Renal cortex interstitium (tissue), 15 donors: Measurements from ENCODE around the gene STRN4. TPM values are rescaled to one million over a fixed set of nuclear protein-coding genes. Genes with fewer than 3 reads are reported as not detected.
A peak's percentile ranks its signal among the peaks of the same experiment; 100 is the strongest.

Experiments
- DNase-seq, 11 donors: peaks; one replicate each; pipeline ENCODE4 v3.0.0-alpha.2; 2013; ENCODE audit warnings: low read depth in 9 of 11, low spot score in 4 of 11; ENCODE audit errors: extremely low read depth in 1 of 11
- long read RNA-seq, 16 experiments: transcript quantifications; one replicate each; lab custom pipeline, GENCODE V29; 2026
- polyA plus RNA-seq, 3 donors: library from polyadenylated mRNA; unstranded; fragments of 120-200 nt; gene quantifications; one replicate each; pipeline ENCODE4 v1.2.1, GENCODE V29; 2013; ENCODE audit not compliant: insufficient read length in 3 of 3

STRN4 gene, protein sequence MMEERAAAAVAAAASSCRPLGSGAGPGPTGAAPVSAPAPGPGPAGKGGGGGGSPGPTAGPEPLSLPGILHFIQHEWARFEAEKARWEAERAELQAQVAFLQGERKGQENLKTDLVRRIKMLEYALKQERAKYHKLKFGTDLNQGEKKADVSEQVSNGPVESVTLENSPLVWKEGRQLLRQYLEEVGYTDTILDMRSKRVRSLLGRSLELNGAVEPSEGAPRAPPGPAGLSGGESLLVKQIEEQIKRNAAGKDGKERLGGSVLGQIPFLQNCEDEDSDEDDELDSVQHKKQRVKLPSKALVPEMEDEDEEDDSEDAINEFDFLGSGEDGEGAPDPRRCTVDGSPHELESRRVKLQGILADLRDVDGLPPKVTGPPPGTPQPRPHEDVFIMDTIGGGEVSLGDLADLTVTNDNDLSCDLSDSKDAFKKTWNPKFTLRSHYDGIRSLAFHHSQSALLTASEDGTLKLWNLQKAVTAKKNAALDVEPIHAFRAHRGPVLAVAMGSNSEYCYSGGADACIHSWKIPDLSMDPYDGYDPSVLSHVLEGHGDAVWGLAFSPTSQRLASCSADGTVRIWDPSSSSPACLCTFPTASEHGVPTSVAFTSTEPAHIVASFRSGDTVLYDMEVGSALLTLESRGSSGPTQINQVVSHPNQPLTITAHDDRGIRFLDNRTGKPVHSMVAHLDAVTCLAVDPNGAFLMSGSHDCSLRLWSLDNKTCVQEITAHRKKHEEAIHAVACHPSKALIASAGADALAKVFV
- 10 to 100 TPM; 65.0 to 94.2 (median 91.3) TPM for polyA plus RNA-seq
- long read RNA-seq, donor 1, transcript STRN4-222 (1 exons, 2,240 nt), result major isoform, 25 of 33 reads
- long read RNA-seq, donor 1, partial matches to known transcripts, result 0 of 33 reads
- long read RNA-seq, donor 1, other reads (novel, unspliced or antisense), result 0 of 33 reads
- long read RNA-seq, donor 2, transcript STRN4-222 (1 exons, 2,240 nt), result major isoform, 26 of 38 reads
- long read RNA-seq, donor 2, transcript STRN4-201 (18 exons, 3,210 nt), result minor isoform, 8 of 38 reads
- long read RNA-seq, donor 2, partial matches to known transcripts, result 0 of 38 reads
- long read RNA-seq, donor 2, other reads (novel, unspliced or antisense), result 0 of 38 reads
- long read RNA-seq, donor 3, transcript STRN4-222 (1 exons, 2,240 nt), result major isoform, 25 of 51 reads
- long read RNA-seq, donor 3, transcript STRN4-201 (18 exons, 3,210 nt), result minor isoform, 8 of 51 reads
- long read RNA-seq, donor 3, partial matches to known transcripts, result 12 of 51 reads
- long read RNA-seq, donor 3, other reads (novel, unspliced or antisense), result 0 of 51 reads
- long read RNA-seq, donor 4, transcript STRN4-222 (1 exons, 2,240 nt), result major isoform, 15 of 25 reads
- long read RNA-seq, donor 4, transcript STRN4-201 (18 exons, 3,210 nt), result minor isoform, 8 of 25 reads
- long read RNA-seq, donor 4, partial matches to known transcripts, result 0 of 25 reads
- long read RNA-seq, donor 4, other reads (novel, unspliced or antisense), result 0 of 25 reads
- long read RNA-seq, donor 5, transcript STRN4-201 (18 exons, 3,210 nt), result minor isoform, 13 of 74 reads
- long read RNA-seq, donor 5, transcript STRN4-222 (1 exons, 2,240 nt), result major isoform, 25 of 74 reads
- long read RNA-seq, donor 5, partial matches to known transcripts, result 28 of 74 reads
- long read RNA-seq, donor 5, other reads (novel, unspliced or antisense), result 0 of 74 reads
- long read RNA-seq, donor 6, transcript STRN4-222 (1 exons, 2,240 nt), result major isoform, 29 of 42 reads
- long read RNA-seq, donor 6, partial matches to known transcripts, result 5 of 42 reads
- long read RNA-seq, donor 6, other reads (novel, unspliced or antisense), result 0 of 42 reads
- long read RNA-seq, donor 7, transcript STRN4-222 (1 exons, 2,240 nt), result major isoform, 18 of 33 reads
- long read RNA-seq, donor 7, partial matches to known transcripts, result 11 of 33 reads
- long read RNA-seq, donor 7, other reads (novel, unspliced or antisense), result 0 of 33 reads
- long read RNA-seq, donor 8, transcript STRN4-222 (1 exons, 2,240 nt), result major isoform, 43 of 80 reads
- long read RNA-seq, donor 8, transcript STRN4-201 (18 exons, 3,210 nt), result minor isoform, 13 of 80 reads
- long read RNA-seq, donor 8, partial matches to known transcripts, result 19 of 80 reads
- long read RNA-seq, donor 8, other reads (novel, unspliced or antisense), result 0 of 80 reads
- long read RNA-seq, donor 9, transcript STRN4-222 (1 exons, 2,240 nt), result major isoform, 23 of 36 reads
- long read RNA-seq, donor 9, partial matches to known transcripts, result 10 of 36 reads
- long read RNA-seq, donor 9, other reads (novel, unspliced or antisense), result 0 of 36 reads
- long read RNA-seq, donor 10, transcript STRN4-201 (18 exons, 3,210 nt), result minor isoform, 6 of 38 reads
- long read RNA-seq, donor 10, transcript STRN4-222 (1 exons, 2,240 nt), result major isoform, 26 of 38 reads
- long read RNA-seq, donor 10, partial matches to known transcripts, result 6 of 38 reads
- long read RNA-seq, donor 10, other reads (novel, unspliced or antisense), result 0 of 38 reads
- long read RNA-seq, donor 11, transcript STRN4-222 (1 exons, 2,240 nt), result minor isoform, 9 of 25 reads
- long read RNA-seq, donor 11, transcript STRN4-201 (18 exons, 3,210 nt), result major isoform, 12 of 25 reads
- long read RNA-seq, donor 11, partial matches to known transcripts, result 0 of 25 reads
- long read RNA-seq, donor 11, other reads (novel, unspliced or antisense), result 0 of 25 reads
- long read RNA-seq, donor 12, transcript STRN4-222 (1 exons, 2,240 nt), result major isoform, 14 of 20 reads
- long read RNA-seq, donor 12, partial matches to known transcripts, result 0 of 20 reads
- long read RNA-seq, donor 12, other reads (novel, unspliced or antisense), result 0 of 20 reads
- long read RNA-seq, donor 13, transcript STRN4-222 (1 exons, 2,240 nt), result major isoform, 76 of 135 reads
- long read RNA-seq, donor 13, transcript STRN4-202 (18 exons, 3,628 nt), result minor isoform, 5 of 135 reads
- long read RNA-seq, donor 13, partial matches to known transcripts, result 46 of 135 reads
- long read RNA-seq, donor 13, other reads (novel, unspliced or antisense), result 0 of 135 reads
- long read RNA-seq, donor 14, transcript STRN4-222 (1 exons, 2,240 nt), result major isoform, 10 of 23 reads
- long read RNA-seq, donor 14, partial matches to known transcripts, result 5 of 23 reads
- long read RNA-seq, donor 14, other reads (novel, unspliced or antisense), result 0 of 23 reads
- long read RNA-seq, donor 15, transcript STRN4-222 (1 exons, 2,240 nt), result major isoform, 11 of 15 reads
- long read RNA-seq, donor 15, partial matches to known transcripts, result 0 of 15 reads
- long read RNA-seq, donor 15, other reads (novel, unspliced or antisense), result 0 of 15 reads
- long read RNA-seq, donor 16, transcript STRN4-201 (18 exons, 3,210 nt), result minor isoform, 25 of 136 reads
- long read RNA-seq, donor 16, transcript STRN4-222 (1 exons, 2,240 nt), result major isoform, 37 of 136 reads
- long read RNA-seq, donor 16, transcript STRN4-202 (18 exons, 3,628 nt), result minor isoform, 9 of 136 reads
- long read RNA-seq, donor 16, partial matches to known transcripts, result 60 of 136 reads
- long read RNA-seq, donor 16, other reads (novel, unspliced or antisense), result 0 of 136 reads

DNA sequence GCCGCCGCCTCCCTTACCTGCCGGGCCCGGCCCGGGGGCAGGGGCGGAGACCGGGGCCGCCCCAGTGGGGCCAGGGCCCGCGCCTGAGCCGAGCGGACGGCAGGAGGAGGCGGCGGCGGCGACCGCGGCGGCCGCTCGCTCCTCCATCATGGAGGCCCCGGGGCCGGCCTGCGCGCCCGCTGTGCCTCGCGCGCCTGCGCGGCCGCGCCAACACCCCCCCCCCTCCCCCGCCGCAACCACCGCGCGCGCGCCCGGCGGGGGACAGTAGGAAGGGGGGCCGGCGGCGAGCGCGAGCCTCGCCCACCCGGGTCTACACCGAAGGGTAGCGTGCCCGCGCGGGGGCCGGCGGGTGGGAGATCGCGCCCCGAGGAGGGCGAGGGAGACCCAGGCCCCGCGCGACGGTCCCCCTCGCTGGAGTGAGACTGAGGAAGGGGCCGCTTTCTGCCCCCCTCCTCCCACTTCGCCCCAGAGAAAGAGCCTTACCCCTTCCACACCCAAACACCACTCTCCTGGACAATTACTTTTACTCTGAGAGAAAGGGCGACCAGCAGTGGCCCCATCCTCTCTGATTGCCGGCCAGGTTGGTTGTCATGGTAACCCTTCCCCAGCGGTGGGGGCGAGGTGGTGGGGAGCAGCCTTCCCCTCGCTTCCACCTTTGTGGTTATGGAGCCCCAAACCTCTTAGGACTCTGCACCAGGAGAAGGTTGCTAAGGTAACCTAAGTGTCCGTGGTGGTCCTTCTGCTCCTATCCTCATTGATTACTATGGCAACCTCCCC lies at the start of gene STRN4:
Gene STRN4, minus strand, starts transcription at position 170 of the 777 bp plus-strand sequence. Its CDS starts 20 bp downstream, at position 150.
- peak in 4 of 11 donors; percentile 39 to 63 (median 48) for DNase-seq

DNA sequence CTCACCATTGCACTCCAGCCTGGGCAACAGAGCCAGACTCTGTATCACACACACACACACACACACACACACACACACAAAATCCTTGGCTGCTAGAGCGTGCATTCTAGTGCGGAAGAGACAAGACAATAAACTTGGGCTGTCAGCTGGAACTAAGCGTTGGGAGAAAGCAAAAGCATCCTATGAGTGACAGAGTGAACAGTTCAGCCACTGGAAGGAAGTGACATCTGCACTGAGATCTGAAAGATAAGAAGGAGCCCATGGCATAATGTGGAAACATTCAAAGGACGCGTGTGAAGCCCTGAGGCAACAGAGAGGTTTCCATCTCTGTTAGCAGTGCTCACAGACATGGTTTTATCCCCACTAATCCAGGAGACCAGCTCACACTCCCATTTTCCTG lies 45.7 kb upstream of the STRN4 start:
- DNase-seq, result peak in 1 of 11 donors; percentile 47

DNA sequence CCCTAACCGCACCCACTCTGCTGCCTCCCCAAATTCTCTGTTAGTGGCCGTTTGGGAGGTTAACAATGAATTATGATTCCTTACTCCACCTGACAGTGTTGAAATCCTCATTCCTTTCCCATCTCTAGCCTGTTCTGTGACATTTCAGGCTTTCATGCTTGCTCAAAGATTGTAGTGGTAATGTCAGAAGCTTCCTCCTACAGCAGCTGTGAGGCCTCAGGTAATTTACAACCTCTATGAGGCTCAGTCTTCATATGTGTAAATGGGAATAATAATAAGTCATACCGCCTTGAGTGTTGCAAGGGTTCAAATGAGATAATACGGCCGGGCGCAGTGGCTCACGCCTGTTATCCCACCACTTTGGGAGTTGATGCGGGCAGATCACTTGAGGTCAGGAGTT lies 43.1 kb upstream of the STRN4 start:
- no peak for DNase-seq

DNA sequence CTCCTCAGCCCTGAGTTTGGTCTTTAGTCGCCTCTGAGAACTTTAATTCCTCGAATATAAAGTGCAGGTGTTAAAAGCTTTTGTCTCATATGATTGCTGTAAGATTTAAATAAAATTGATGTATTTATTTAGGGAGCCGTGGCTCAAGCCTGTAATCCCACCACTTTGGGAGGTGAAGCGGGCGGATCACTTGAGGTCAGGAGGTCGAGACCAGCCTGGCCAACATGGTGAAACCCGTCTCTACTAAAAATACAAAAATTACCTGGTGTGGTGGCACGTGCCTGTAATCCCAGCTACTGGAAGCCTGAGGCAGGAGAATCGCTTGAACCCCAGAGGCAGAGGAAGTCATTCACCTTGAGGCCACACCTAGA lies 42.7 kb upstream of the STRN4 start:
- no peak for DNase-seq

DNA sequence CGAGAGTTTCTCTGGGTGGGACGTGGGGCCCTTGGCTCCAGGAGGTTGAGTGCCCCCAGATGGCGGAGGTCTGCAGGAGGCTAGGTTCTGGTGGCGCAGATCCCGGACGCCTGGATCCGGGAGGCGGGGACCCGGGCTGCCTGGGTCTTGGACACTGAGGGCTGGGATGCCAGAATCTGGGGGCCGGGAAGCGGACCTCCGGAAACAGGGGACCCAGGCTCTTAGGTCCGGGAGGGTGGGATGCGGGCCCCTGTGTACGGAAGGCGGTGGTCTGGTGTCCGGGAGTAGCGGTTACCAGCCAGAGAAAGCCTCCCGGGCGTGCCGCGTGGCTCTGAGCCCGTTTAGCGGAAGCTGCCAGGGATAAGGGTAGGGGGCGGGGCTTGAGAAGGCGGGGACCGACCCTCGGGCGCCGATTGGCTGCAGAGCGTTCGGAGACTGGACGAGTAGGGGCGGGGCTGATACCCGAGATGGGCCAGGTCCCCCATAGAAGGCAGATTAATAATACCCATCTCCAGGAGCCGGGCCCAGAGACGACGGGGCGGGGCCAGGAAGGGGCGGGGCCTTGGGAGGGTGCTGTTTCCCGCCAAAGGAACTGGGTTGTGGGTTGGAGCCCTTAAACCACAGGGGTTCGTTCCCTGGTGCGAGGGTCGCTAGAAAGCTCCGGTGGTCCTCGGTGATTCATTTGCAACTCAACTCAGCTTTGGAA lies 42.2 kb upstream of the STRN4 start, which contains the start of gene SLC1A5:
Gene SLC1A5, minus strand, starts transcription at position 333 of the 706 bp plus-strand sequence. CDS start 629 bp downstream, outside the sequence.
- peak in 10 of 11 donors; percentile 71 to 91 (median 87) for DNase-seq

DNA sequence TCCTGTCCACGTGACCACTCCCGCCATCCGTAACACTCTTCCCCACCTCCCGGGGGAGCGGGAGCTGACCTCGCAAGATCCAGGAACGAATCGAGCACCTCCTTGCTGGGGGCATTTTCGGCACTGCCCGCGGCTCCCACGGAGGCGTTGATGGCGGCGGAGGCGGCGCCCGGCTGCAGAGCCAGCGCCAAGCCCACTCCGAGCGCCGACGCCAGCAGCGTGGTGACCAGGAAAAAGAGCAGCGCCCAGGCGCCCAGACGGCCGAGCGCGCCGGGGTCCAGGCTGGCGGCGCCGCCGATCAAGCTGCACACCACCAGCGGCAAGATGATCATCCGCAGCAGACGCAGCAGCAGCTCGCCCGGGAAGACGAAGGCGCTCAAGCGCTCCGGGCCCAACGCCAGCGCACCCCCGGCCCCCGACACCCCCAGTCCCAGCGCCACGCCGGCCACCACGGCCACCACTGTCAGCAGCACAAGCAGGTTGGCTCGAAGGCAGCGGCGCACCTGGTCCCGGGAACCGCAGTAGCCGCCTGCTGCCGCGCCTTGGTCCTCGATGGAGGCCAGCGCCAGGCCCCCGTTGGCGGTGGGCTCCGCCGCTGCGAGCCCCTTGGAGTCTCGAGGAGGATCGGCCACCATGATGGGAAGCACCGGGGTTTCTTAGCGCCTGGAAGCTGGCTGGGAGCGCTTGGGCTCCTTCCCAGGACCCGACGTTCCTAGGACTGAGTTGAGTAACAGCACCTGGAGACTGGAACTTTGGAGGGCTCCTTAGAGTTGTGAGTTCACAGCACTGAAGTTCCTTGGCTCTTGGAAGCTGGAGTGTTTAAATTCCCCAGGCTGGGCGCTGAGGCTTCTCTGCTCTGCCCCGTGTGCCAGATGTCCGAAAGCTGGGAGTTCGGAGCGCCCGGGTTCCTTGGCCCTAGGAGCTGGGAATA lies 41.3 kb upstream of the STRN4 start:
- peak in 3 of 11 donors; percentile 23 to 41 (median 28) for DNase-seq

DNA sequence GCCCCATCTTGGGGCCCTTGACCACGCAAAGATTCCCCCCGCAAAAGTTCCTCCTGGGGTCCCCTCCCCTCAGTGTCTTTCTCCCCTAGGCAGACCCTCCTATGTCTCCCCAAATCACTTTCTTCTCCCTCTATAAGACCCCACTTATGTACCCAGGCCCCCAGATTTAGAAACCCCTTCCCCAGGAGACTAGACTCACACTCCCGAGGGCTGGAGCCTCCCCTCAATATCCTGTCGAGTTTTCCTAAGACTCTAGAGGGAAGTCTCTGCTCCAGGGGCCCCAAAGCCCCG lies 40.7 kb upstream of the STRN4 start:
- no peak for DNase-seq

DNA sequence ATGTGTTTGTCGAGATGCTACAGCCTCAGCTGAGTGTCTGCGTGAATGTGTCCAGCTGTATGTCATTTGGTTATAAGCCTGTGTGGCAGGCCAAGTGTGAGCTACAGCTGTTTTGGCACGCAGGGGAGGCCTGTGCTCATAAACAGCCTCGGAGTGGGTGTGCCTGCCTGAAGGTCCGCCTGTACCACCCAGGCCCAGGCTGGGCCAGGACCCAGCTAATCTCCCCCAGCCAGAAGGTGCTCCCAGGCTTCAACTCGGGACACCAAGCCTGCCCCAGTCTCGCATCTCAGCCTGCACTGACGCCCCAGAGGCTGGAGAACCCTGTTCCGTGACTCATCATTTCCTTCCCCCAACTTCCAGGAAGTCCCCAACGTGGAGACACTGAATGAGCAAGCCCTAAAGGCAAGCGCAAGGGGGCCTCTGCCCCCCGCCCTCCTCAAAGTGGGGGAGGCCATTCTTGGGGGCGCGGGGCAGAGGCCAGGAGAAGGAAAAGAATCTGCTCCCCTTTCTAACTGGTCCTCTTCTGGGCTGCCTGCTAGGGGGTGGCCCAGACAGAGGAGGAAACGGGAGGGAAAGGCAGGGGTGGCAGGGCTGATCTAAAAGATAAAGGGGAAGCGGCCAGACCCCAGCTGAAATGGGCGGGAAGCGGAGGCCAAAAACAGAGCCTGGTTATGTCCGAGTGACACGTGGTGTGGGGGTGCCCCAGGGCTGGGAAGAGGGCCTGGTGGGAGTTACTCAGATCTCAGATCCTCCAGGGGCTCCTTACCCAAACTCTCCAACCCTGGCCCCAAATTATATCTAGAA lies 40.2 kb upstream of the STRN4 start:
- peak in 4 of 11 donors; percentile 26 to 64 (median 51) for DNase-seq

DNA sequence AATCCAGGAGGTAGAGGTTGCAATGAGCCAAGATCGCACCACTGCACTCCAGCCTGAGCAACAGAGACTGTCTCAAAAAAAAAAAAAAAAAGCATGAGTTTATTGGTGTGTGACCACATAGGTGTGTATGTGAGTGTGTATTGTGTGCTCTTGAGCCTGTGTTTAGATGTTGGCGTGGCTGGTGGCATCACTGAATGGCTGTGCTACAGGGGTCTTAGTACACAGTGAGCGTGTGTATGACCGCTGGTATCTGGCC lies 39.7 kb upstream of the STRN4 start:
- no peak for DNase-seq

DNA sequence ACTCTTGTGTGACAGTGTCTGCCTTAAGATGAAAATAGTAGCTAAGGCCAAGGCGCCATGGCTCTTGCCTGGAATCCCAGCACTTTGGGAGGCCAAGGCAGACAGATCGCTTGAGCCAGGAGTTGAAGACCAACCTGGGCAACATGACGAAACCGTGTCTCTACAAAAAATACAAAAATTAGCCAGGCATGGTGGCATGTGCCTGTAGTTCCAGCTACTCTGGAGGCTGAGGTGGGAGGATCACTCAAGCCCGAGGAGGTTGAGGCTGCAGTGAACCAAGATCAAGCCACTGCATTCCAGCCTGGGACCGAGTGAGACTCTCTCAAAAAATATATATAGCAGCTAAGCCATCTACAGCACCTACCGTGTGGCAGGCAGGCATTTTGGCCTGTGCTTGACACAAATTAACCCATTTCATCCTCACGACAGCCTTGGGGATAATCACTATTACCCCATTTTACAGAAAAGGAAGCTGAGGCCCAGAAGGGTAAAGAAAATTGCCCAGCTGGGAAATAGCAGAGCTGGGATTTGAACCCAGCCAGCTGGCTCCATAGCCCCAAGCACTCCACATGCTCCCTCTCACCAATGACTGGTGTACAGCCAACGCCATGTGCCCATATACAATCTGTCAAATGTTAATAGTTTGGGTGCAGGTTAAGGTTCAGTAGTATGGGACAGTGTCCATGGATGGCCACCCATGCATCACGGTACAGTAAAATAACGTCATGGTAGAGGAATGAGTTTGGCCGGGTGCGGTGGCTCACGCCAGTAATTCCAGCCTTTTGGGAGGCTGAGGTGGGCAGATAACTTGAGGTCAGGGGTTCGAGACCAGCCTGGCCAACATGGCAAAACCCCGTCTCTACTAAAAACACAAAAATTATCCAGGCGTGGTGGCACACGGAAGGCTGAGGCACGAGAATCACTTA lies 39.1 kb upstream of the STRN4 start:
- DNase-seq, result no peak
